Mesenchymal stem cell (in vitro differentiated cells and primary cell): ENCODE measurements around the gene ATP5PO.

Experiments
- DNase-seq: peaks from one replicate; pipeline ENCODE4 v3.0.0-alpha.2; 2013
- H2AFZ ChIP-seq: one replicate; pipeline ENCODE4 v1.6.1; 2013; ENCODE audit warnings: low read depth, mild to moderate bottlenecking, control low read depth, inconsistent platforms, low read length, moderate library complexity
- H2AK5ac ChIP-seq: 2 replicates; pipeline ENCODE4 v1.6.1; 2013; ENCODE audit warnings: low read length, moderate library complexity, mild to moderate bottlenecking, inconsistent platforms; ENCODE audit not compliant: severe bottlenecking
- H2BK120ac ChIP-seq: one replicate; pipeline ENCODE4 v1.6.1; 2013; ENCODE audit warnings: low read depth, mild to moderate bottlenecking, inconsistent platforms, low read length, moderate library complexity
- H2BK12ac ChIP-seq, 2 experiments: one replicate each; pipeline ENCODE4 v1.6.1; 2013; ENCODE audit warnings: inconsistent platforms in 2 of 2, low read length in 2 of 2, mild to moderate bottlenecking in 2 of 2, moderate library complexity in 2 of 2, control low read depth in 1 of 2
- H2BK15ac ChIP-seq: one replicate; pipeline ENCODE4 v1.6.1; 2013; ENCODE audit warnings: mild to moderate bottlenecking, low read depth, inconsistent platforms; ENCODE audit not compliant: poor library complexity, severe bottlenecking
- H2BK5ac ChIP-seq: 2 replicates; pipeline ENCODE4 v1.6.1; 2013; ENCODE audit warnings: low read depth, mild to moderate bottlenecking, low read length, control low read depth, inconsistent platforms; ENCODE audit not compliant: poor library complexity, severe bottlenecking
- H3K14ac ChIP-seq, 2 experiments: one replicate each; pipeline ENCODE4 v1.6.1; 2013; ENCODE audit warnings: inconsistent platforms in 2 of 2, low read length in 2 of 2, control low read depth in 1 of 2, mild to moderate bottlenecking in 1 of 2, moderate library complexity in 1 of 2
- H3K18ac ChIP-seq, 2 experiments: one replicate each; pipeline ENCODE4 v1.6.1; 2013; ENCODE audit warnings: inconsistent platforms in 2 of 2, low read length in 2 of 2, control low read depth in 1 of 2, low read depth in 1 of 2, mild to moderate bottlenecking in 1 of 2
- H3K23ac ChIP-seq, 2 experiments: one replicate each; pipeline ENCODE4 v1.6.1; 2013; ENCODE audit warnings: inconsistent platforms in 2 of 2, low read length in 2 of 2, mild to moderate bottlenecking in 2 of 2, moderate library complexity in 2 of 2, control low read depth in 1 of 2
- H3K27ac ChIP-seq: 2 replicates; pipeline ENCODE4 v1.5.1; 2013; ENCODE audit warnings: mild to moderate bottlenecking, moderate library complexity, low read length, control low read depth, inconsistent platforms; ENCODE audit not compliant: poor library complexity, severe bottlenecking
- H3K27me3 ChIP-seq, 2 experiments: 2 replicates each; pipeline versions ENCODE4 v1.6.1 to v1.7.0; 2013; ENCODE audit warnings: low read length in 2 of 2, mild to moderate bottlenecking in 2 of 2, moderate library complexity in 2 of 2, control low read depth in 1 of 2, inconsistent platforms in 1 of 2; ENCODE audit not compliant: control insufficient read depth in 1 of 2, insufficient read depth in 1 of 2
- H3K36me3 ChIP-seq, 2 experiments: 2 replicates each; pipeline versions ENCODE4 v1.6.1 to v1.7.0; 2013; ENCODE audit warnings: low read length in 2 of 2, control low read depth in 1 of 2, inconsistent platforms in 1 of 2, low read depth in 1 of 2, mild to moderate bottlenecking in 1 of 2; ENCODE audit not compliant: insufficient read depth in 2 of 2, control insufficient read depth in 1 of 2
- H3K4ac ChIP-seq, 2 experiments: one replicate each; pipeline ENCODE4 v1.6.1; 2013; ENCODE audit warnings: inconsistent platforms in 2 of 2, low read length in 2 of 2, mild to moderate bottlenecking in 2 of 2, moderate library complexity in 2 of 2, control low read depth in 1 of 2, low read depth in 1 of 2
- H3K4me1 ChIP-seq: 2 replicates; pipeline ENCODE4 v1.6.1; 2013; ENCODE audit warnings: low read depth, low read length, control low read depth; ENCODE audit not compliant: control insufficient read depth, insufficient read depth
- H3K4me2 ChIP-seq: 2 replicates; pipeline ENCODE4 v1.6.1; 2013; ENCODE audit warnings: low read length, mild to moderate bottlenecking, inconsistent platforms; ENCODE audit not compliant: poor library complexity, severe bottlenecking
- H3K4me3 ChIP-seq, 2 experiments: 2 replicates each; pipeline versions ENCODE4 v1.5.1 to v1.7.0; 2013; ENCODE audit warnings: low read length in 2 of 2, mild to moderate bottlenecking in 2 of 2, control low read depth in 1 of 2, low read depth in 1 of 2; ENCODE audit not compliant: insufficient read depth in 1 of 2
- H3K79me1 ChIP-seq: replicated peaks from 2 replicates; pipeline ENCODE4 v1.6.1; 2013; ENCODE audit warnings: mild to moderate bottlenecking, control low read depth, low read length, inconsistent platforms; ENCODE audit not compliant: poor library complexity, severe bottlenecking
- H3K9ac ChIP-seq: 2 replicates; pipeline ENCODE4 v1.7.0; 2013; ENCODE audit warnings: mild to moderate bottlenecking, low read length, moderate library complexity
- H3K9me3 ChIP-seq: 2 replicates; pipeline ENCODE4 v1.7.0; 2013; ENCODE audit warnings: mild to moderate bottlenecking, low read length; ENCODE audit not compliant: control insufficient read depth
- H4K8ac ChIP-seq: one replicate; pipeline ENCODE4 v1.6.1; 2013; ENCODE audit warnings: inconsistent platforms, mild to moderate bottlenecking, low read length, moderate library complexity
- H4K91ac ChIP-seq: one replicate; pipeline ENCODE4 v1.6.1; 2013; ENCODE audit warnings: mild to moderate bottlenecking, low read length, inconsistent platforms
- WGBS: methylation state at CpG from one replicate; pipeline ENCODE4 v1.1.7; 2013; ENCODE audit warnings: mixed read lengths; 5-methylcytosine and 5-hydroxymethylcytosine counted together

The ATP5PO gene

GRCh38 chr21:33937931-33938339, 22.3 kb upstream of the ATP5PO start:
- no peak overlapping the region for H3K18ac ChIP-seq
- H3K4ac ChIP-seq = no peak overlapping the region
- no peak overlapping the region for H2BK5ac ChIP-seq
- H3K27me3 ChIP-seq = no peaks in the 10 kb centered on the region
- DNase-seq = no peak
- 94% methylated on average over 14 of the region's 14 CpGs for WGBS
- no peak overlapping the region for H3K4me2 ChIP-seq
- no peak overlapping the region for H2BK120ac ChIP-seq
- H3K14ac ChIP-seq = no peak overlapping the region
- no peak overlapping the region for H4K8ac ChIP-seq
- no peaks in the 10 kb centered on the region for H3K9me3 ChIP-seq
- no peak overlapping the region for H3K4me3 ChIP-seq
- H2AK5ac ChIP-seq = no peak overlapping the region
- no peak overlapping the region for H2BK12ac ChIP-seq
- no peak overlapping the region for H3K27ac ChIP-seq
- H2AFZ ChIP-seq = no peak overlapping the region
- peaks cover 10% of the 10 kb centered on the region for H3K4me1 ChIP-seq
- no peak overlapping the region for H3K23ac ChIP-seq
- H3K79me1 ChIP-seq = no peaks in the 10 kb centered on the region
- H4K91ac ChIP-seq = no peak overlapping the region
- no peaks in the 10 kb centered on the region for H3K36me3 ChIP-seq
- H2BK15ac ChIP-seq = no peak overlapping the region
- no peak overlapping the region for H3K9ac ChIP-seq

DNA sequence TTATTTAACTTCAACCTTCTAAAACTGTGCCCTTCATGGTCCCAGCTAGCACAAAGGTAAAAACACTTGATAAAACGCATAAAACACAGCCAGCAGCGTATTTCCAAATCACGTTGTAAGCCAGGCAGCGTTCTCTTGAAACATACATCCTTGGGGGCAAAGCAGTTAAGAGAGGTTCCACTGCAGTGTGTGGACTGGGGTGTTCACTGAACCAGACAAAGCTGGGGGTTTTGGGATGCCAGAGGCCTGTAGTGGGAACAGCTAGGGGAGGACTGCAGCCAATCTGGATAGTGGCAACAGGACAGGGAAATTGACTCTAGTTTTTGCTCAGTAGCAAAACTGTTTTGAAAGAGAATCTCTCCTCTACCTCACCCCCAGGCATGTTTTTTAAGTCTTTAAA, 21.5 kb upstream of the ATP5PO start:
- H2BK120ac ChIP-seq = no peak overlapping the region
- H3K79me1 ChIP-seq = no peaks in the 10 kb centered on the region
- H4K91ac ChIP-seq = no peak overlapping the region
- H3K9ac ChIP-seq = peak overlapping the region; percentile 64
- no peaks in the 10 kb centered on the region for H3K36me3 ChIP-seq
- H3K27ac ChIP-seq = no peak overlapping the region
- no peak overlapping the region for H2AFZ ChIP-seq
- peak overlapping the region; percentile 33 for H2AK5ac ChIP-seq
- H3K14ac ChIP-seq = no peak overlapping the region
- no peak overlapping the region for H2BK5ac ChIP-seq
- H3K18ac ChIP-seq = peak overlapping the region in 1 of 2 experiments; percentile 48
- H3K23ac ChIP-seq = no peak overlapping the region
- H3K4me3 ChIP-seq = no peak overlapping the region
- no peak overlapping the region for H3K4me2 ChIP-seq
- H4K8ac ChIP-seq = no peak overlapping the region
- H3K4me1 ChIP-seq = peaks cover 12% of the 10 kb centered on the region
- peak overlapping the region in 1 of 2 experiments; percentile 76 for H2BK12ac ChIP-seq
- WGBS = 91% methylated on average over 4 of the region's 4 CpGs
- H3K4ac ChIP-seq = peak overlapping the region; percentile 5 to 58
- H2BK15ac ChIP-seq = no peak overlapping the region
- H3K9me3 ChIP-seq = no peaks in the 10 kb centered on the region
- H3K27me3 ChIP-seq = no peaks in the 10 kb centered on the region
- DNase-seq = no peak

DNA sequence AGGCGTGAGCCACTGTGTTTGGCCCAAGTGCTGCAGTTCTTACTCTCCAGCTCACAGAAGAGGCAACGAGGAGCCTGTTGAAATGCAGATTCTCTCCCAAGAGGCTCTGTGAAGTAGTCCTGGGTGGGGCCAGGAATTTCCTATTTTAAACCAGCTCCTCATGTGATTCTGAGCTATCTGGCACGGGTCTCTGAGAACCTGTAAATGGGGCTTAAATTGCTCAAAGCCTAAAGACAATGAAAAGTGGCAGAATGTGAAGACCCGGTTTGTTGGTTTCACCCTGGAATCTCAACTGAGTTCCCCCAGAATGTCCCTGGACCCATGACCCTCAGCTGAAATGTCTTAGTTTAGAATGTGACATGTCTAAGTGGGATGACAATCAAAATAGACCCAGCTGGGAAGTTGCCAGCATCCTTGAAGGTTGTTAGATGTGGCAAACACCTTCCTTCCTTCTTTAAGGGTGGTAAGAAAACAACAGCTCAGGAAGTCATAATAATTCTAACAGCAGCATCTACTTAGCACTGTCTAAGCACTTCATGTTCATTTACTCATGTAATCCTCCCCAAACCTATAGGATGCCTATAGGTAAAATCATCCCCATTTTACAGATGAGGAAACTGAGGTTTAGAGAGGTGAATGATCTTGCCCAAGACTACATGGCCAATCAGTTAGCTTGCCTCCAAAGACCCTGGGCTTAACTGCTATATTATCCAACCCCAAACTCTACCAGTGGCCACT, 20.9 kb upstream of the ATP5PO start:
- H2AK5ac ChIP-seq = peak overlapping the region; percentile 66
- no peak overlapping the region for H3K23ac ChIP-seq
- H3K9ac ChIP-seq = peak overlapping the region; percentile 64
- no peak overlapping the region for H3K18ac ChIP-seq
- WGBS = 66% methylated on average over 4 of the region's 4 CpGs
- peaks cover 14% of the 10 kb centered on the region for H3K4me1 ChIP-seq
- H2AFZ ChIP-seq = no peak overlapping the region
- H2BK15ac ChIP-seq = no peak overlapping the region
- no peak overlapping the region for H2BK5ac ChIP-seq
- H3K14ac ChIP-seq = no peak overlapping the region
- no peak overlapping the region for H2BK120ac ChIP-seq
- H3K4ac ChIP-seq = peak overlapping the region in 1 of 2 experiments; percentile 60
- no peaks in the 10 kb centered on the region for H3K79me1 ChIP-seq
- H3K36me3 ChIP-seq = no peaks in the 10 kb centered on the region
- DNase-seq = no peak
- no peak overlapping the region for H4K91ac ChIP-seq
- no peak overlapping the region for H3K4me3 ChIP-seq
- H3K27me3 ChIP-seq = no peaks in the 10 kb centered on the region
- H4K8ac ChIP-seq = no peak overlapping the region
- H2BK12ac ChIP-seq = no peak overlapping the region
- no peaks in the 10 kb centered on the region for H3K9me3 ChIP-seq
- H3K4me2 ChIP-seq = no peak overlapping the region
- H3K27ac ChIP-seq = no peak overlapping the region

DNA sequence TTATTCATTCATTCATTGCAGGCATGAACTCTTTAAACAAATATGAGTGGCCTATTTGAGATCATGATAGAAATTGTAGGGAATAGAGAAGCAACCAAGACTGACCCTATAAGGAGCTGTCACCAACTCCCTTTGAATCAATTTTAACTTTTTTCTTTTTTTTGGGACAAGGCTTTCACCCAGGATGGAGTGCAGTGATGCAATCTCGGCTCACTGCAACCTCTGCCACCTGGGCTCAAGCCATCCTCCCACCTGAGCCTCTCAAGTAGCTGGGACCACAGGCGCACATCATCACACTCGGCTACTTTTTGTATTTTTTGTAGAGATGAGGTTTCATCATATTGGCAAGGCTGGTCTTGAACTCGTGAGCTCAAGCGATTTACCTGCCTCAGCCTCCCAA, 17.1 kb upstream of the ATP5PO start:
- Histone ChIP-seq H3K36me3 (no peaks in the 10 kb centered on the region), H3K79me1 (no peaks in the 10 kb centered on the region), H2BK12ac (no peak overlapping the region), H4K8ac (no peak overlapping the region), H2BK5ac (no peak overlapping the region), H3K27ac (no peak overlapping the region), H2AFZ (no peak overlapping the region), H3K9me3 (no peaks in the 10 kb centered on the region), H3K4me3 (peak overlapping the region in 1 of 2 experiments; percentile 71), H4K91ac (no peak overlapping the region), H3K4ac (no peak overlapping the region), H3K4me2 (no peak overlapping the region), H3K27me3 (no peaks in the 10 kb centered on the region), H3K14ac (no peak overlapping the region), H2BK120ac (peak overlapping the region; percentile 54), H3K18ac (no peak overlapping the region), H3K4me1 (peaks cover 7% of the 10 kb centered on the region), H3K9ac (peak overlapping the region; percentile 85), H3K23ac (no peak overlapping the region), H2BK15ac (no peak overlapping the region), H2AK5ac (no peak overlapping the region)
- WGBS = 100% methylated on average over 2 of the region's 5 CpGs
- no peak for DNase-seq
